Peyer's patch (tissue), 4 donors: ENCODE measurements around the gene TM6SF1. TPM values are rescaled to one million over a fixed set of nuclear protein-coding genes. Genes with fewer than 3 reads are reported as not detected.

Experiments used
- DNase-seq, 3 donors: peaks; one replicate each; pipeline ENCODE4 v3.0.0-alpha.2; 2017 to 2019
- H3K27ac ChIP-seq, 4 donors: fragments of 200-600 bp; sonication (generic); one replicate each; pipeline ENCODE4 v1.5.1; 2016 to 2019
- H3K27me3 ChIP-seq, 2 donors: fragments of 200-600 bp; sonication (generic); one replicate each; pipeline ENCODE4 v1.5.1; 2019
- H3K36me3 ChIP-seq, 3 donors: fragments of 200-600 bp; sonication (generic); one replicate each; pipeline ENCODE4 v1.5.1; 2016 to 2019
- H3K4me1 ChIP-seq, 4 donors: fragments of 200-600 bp; sonication (generic); one replicate each; pipeline ENCODE4 v1.5.1; 2016 to 2019
- H3K4me3 ChIP-seq, 4 donors: fragments of 200-600 bp; sonication (generic); 1 replicate in 3 of 4; 2 replicates in 1 of 4; pipeline ENCODE4 v1.5.1; 2016 to 2019; ENCODE audit warnings: mild to moderate bottlenecking in 1 of 4
- H3K9me3 ChIP-seq, 4 donors: fragments of 200-600 bp; sonication (generic); one replicate each; pipeline ENCODE4 v1.5.1; 2016 to 2019; ENCODE audit warnings: mild to moderate bottlenecking in 1 of 4
- CTCF ChIP-seq, 6 experiments: fragments of 450-650 bp in 4 of 6; fragments of 200-600 bp in 2 of 6; sonication (generic) in 1 of 6; IDR thresholded peaks; one replicate each; pipeline ENCODE4 v1.5.1; 2017 to 2019; ENCODE audit warnings: antibody characterized with exemption in 6 of 6, mild to moderate bottlenecking in 3 of 6, moderate library complexity in 1 of 6
- POLR2A ChIP-seq, 2 donors: fragments of 450-650 bp; IDR thresholded peaks; one replicate each; pipeline ENCODE4 v1.5.1; 2017; ENCODE audit warnings: antibody characterized with exemption in 2 of 2, mild to moderate bottlenecking in 2 of 2, moderate library complexity in 2 of 2
- total RNA-seq, 4 donors: library from RNA; depleted of rRNA; stranded (reverse); fragments of >200 nt; gene quantifications; one replicate each; pipeline ENCODE4 v1.1.0, GENCODE V29; 2016

Gene TM6SF1
- total RNA-seq, 4 donors from 2014 or later, result 3.3 to 3.5 TPM; not detected in 2

DNA sequence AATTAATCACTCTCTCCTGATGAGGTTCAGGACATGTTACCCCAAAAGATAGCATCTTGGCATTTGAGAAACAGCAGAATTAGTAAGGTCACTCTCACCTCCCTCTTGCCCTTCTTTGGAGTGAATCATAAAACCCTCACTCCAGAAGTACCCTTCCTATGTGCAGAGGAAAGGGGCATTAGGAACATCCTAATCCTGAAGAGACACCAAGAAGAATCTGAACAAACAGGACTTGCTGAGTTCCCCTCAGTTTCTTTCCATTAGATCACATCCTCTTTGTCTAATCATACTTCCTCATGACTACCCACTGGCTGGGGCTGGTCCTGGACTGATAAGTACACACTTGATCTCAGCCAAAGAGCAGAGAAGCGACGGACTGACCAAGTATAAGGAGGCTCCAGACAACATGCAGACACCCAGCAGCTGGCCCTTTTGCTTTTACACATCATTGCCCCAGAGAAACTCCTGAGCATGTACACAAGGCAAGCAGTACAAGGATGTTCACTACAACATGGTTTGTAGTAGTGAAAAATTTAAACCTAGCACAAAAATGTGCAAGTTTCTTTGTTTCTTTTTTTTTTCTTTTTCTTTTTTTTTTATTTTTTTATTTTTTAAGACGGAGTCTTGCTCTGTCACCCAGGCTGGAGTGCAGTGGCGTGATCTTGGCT lies 15.0 kb upstream of the TM6SF1 start:
- H3K4me3 ChIP-seq, result no peak overlapping the region
- TF ChIP-seq CTCF (IDR thresholded peaks at IDR 0.05) (no peak), POLR2A (IDR thresholded peaks at IDR 0.05) (peak in 1 of 2 donors; percentile 17)
- H3K27me3 ChIP-seq, result no peaks in the 10 kb centered on the region
- H3K36me3 ChIP-seq, result no peaks in the 10 kb centered on the region
- no peaks in the 10 kb centered on the region for H3K4me1 ChIP-seq
- H3K9me3 ChIP-seq, result no peaks in the 10 kb centered on the region
- peak overlapping the region in 1 of 4 donors; percentile 35 for H3K27ac ChIP-seq
- DNase-seq, result peak in 2 of 3 donors; percentile 34 to 70

DNA sequence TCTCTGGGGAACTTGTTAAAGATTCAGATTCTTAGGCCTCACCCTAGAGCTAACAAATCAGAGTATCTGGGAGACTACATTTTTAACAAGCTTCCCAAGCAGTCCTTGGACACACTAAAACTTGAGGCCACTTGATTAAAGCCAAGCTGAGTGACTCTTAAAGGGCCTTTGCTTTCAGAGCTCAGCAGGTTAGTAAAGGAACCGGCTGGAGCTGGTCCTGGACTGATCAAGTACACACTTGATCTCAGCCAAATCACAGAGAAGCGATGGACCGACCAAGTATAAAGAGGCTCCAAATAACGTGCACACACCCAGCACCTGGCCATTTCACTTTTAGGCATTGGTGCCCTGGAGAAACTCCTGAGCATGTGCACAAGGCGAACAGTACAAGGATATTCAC lies 12.9 kb upstream of the TM6SF1 start:
- H3K36me3 ChIP-seq, result no peaks in the 10 kb centered on the region
- H3K4me1 ChIP-seq, result no peaks in the 10 kb centered on the region
- H3K4me3 ChIP-seq, result no peak overlapping the region
- no peaks in the 10 kb centered on the region for H3K9me3 ChIP-seq
- TF ChIP-seq POLR2A (IDR thresholded peaks at IDR 0.05) (no peak), CTCF (IDR thresholded peaks at IDR 0.05) (no peak)
- no peaks in the 10 kb centered on the region for H3K27me3 ChIP-seq
- no peak for DNase-seq
- no peak overlapping the region for H3K27ac ChIP-seq

DNA sequence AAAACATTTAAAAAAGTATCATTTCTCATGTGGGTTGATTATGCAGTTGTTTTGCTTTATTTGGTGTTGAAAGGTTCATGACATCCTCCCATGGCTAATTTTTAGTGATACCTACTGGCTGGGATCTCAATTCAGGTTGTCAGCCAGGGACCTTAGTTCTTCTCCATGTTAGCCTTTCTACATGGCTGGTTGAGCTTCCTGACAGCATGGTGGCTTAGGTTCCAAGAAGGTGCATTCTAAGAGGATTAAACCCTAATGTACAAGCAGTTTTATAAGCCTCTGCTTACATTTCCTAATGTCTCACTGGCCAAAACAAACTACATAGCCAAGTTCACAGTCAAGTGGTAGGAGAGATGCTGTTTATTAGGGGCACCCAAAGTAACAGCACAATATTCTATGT lies 9.4 kb upstream of the TM6SF1 start:
- Histone ChIP-seq H3K4me1 (no peaks in the 10 kb centered on the region), H3K9me3 (no peaks in the 10 kb centered on the region), H3K27ac (no peak overlapping the region), H3K4me3 (no peak overlapping the region), H3K27me3 (no peaks in the 10 kb centered on the region), H3K36me3 (no peaks in the 10 kb centered on the region)
- no peak for DNase-seq
- TF ChIP-seq POLR2A (IDR thresholded peaks at IDR 0.05) (no peak), CTCF (IDR thresholded peaks at IDR 0.05) (no peak)

GRCh38 chr15:83099290-83099689 lies 8.2 kb upstream of the TM6SF1 start:
- TF ChIP-seq POLR2A (IDR thresholded peaks at IDR 0.05), result no peak
- TF ChIP-seq CTCF (IDR thresholded peaks at IDR 0.05), result no peak
- Histone ChIP-seq H3K36me3 (no peaks in the 10 kb centered on the region), H3K27me3 (no peaks in the 10 kb centered on the region), H3K4me3 (no peak overlapping the region), H3K4me1 (no peaks in the 10 kb centered on the region), H3K27ac (no peak overlapping the region), H3K9me3 (no peaks in the 10 kb centered on the region)
- DNase-seq, result no peak

GRCh38 chr15:83100097-83100646 lies 7.3 kb upstream of the TM6SF1 start:
- no peaks in the 10 kb centered on the region for H3K36me3 ChIP-seq
- no peaks in the 10 kb centered on the region for H3K9me3 ChIP-seq
- no peak overlapping the region for H3K4me3 ChIP-seq
- no peaks in the 10 kb centered on the region for H3K27me3 ChIP-seq
- no peak overlapping the region for H3K27ac ChIP-seq
- H3K4me1 ChIP-seq, result no peaks in the 10 kb centered on the region
- no peak for TF ChIP-seq CTCF (IDR thresholded peaks at IDR 0.05)
- no peak for TF ChIP-seq POLR2A (IDR thresholded peaks at IDR 0.05)
- DNase-seq, result no peak
